HG03196 (cell line): ENCODE results near the gene MACROD2.

Experiments
- ATAC-seq: cut with Tn5 transposase; IDR thresholded peaks from one replicate; pipeline ENCODE4 v1.9.1; 2021; ENCODE audit not compliant: unreplicated experiment

The MACROD2 gene

DNA sequence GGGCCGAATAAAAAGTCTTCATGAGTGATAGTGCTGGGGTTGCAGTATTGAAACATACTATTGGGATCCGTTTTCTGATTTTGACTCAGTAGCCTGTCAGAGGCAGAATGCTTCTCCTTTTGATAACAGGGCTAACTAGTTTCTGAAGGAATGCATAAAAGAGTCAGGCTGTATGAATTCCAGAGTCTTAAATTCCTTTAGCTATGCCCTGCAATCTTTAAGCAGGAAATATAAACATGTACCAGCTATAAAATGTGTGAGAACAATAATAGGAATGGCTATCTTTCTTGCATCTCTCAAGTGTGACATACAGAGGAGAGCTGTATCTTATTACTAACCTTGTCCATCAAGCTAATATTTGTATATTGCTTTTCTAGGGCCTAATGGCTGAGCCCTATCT lies 1660.8 kb downstream of the MACROD2 start:
- ATAC-seq, result no peak

- no peak for ATAC-seq
Measured at GRCh38 chr20:15658295-15658694, 1663.0 kb downstream of the MACROD2 start.

GRCh38 chr20:15673206-15673605 lies 1677.9 kb downstream of the MACROD2 start:
- ATAC-seq, result no peak

- ATAC-seq, result no peak
Measured at GRCh38 chr20:15674253-15675060, 1679.1 kb downstream of the MACROD2 start.

GRCh38 chr20:15675061-15675514 lies 1679.8 kb downstream of the MACROD2 start:
- no peak for ATAC-seq

GRCh38 chr20:15675813-15676484 lies 1680.6 kb downstream of the MACROD2 start:
- ATAC-seq, result no peak

GRCh38 chr20:15676815-15677214 lies 1681.5 kb downstream of the MACROD2 start:
- ATAC-seq, result no peak

GRCh38 chr20:15682690-15683089 lies 1687.4 kb downstream of the MACROD2 start:
- no peak for ATAC-seq

- ATAC-seq, result no peak
Measured at GRCh38 chr20:15692570-15692969, 1697.3 kb downstream of the MACROD2 start.

- no peak for ATAC-seq
Measured at GRCh38 chr20:15699431-15700146, 1704.3 kb downstream of the MACROD2 start.

DNA sequence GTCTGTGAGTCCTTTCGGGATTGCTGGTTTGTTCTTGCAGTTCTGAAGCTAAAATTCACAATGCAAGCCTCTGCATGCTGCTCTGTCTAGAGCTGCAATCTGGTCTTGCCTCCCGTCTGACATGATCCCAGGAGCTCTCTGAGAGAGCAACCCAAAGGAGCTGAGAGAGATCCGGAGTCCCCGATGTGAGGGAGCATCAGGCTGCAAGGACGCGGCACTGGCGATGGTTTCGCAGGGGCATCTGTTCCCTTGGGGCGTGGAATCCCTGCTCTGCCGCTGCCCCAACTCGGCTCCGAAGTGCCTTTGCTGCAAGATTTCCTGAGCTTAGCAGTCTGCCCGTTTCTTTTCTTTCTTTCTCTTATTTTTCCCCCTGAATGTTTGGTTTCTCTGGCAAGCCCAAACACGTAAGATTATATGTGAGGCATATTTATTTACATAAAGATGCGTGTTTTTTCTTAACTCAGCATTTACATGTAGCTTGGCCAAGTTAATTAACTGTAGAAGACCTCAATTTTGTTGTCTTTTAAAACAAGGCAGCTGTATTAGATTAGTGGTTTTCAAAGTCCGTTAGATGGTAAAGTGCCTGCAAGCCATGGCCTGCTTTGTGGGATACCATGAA lies 1704.9 kb downstream of the MACROD2 start:
- ATAC-seq, result no peak

DNA sequence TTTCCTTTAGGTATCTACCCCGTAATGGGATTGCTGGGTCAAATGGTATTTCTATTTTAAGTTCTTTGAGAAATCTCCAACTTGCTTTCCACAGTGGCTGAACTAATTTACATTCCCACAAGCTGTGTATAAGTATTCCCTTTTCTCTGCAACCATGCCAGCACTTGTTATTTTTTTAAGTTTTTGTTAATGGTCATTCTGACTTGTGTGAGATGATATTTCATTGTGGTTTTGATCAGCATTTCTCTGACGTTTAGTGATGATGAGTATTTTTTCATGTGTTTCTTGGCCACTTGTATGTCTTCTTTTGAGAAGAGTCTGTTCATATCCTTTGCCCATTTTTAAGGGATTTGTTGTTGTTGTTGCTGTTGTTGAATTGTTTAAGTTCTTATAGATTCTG lies 1706.8 kb downstream of the MACROD2 start:
- ATAC-seq, result no peak

GRCh38 chr20:15703171-15703911 lies 1708.0 kb downstream of the MACROD2 start:
- no peak for ATAC-seq

- no peak for ATAC-seq
Measured at GRCh38 chr20:15705975-15706374, 1710.7 kb downstream of the MACROD2 start.

DNA sequence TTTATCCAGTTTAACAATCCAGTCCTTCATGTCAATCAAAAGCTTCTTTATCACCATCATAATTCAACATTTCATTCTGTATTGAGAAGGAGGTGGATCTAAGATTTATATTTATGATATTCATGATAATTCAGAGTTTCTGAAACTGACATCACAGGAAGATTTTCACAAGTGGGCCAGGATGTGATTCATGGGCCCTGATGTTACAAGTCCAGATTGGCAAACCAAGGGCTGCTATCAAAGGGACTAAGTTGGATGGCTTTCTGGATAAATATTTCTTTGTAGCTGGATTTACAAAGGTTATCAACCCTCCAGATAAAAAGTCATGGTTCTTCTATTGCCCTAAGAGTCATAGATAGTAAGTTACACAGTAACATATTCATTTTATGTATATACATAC lies 1711.4 kb downstream of the MACROD2 start:
- no peak for ATAC-seq

DNA sequence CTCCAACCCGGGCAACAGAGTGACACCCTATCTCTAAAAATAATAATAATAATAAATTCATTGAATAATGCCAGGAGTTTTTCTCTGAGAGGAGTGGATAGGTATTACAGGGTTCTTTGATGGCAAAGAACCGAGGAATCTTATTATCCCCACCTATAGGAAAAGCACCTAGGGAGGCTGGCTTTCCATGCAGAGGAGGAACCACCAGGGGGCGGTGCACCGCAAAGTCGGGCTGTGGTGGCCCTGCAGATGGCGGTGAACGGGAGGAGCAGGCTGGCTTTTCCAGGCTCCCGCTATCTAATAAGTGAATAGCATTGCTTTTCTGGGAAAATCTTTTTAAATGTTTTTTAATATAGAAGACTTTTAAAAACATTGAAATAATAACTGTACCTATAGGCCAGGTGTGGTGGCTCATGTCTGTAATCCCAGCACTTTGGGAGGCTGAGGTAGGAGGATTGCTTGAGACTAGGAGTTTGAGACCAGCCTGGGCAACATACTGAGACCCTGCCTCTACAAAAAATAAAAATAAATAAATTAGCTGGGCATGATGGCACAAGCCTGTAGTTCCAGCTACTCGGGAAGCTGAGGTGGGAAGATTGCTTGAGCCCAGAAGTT lies 1713.8 kb downstream of the MACROD2 start:
- peak; percentile 58 for ATAC-seq

- ATAC-seq, result no peak
Measured at GRCh38 chr20:15710636-15711035, 1715.3 kb downstream of the MACROD2 start.

- ATAC-seq, result no peak
Measured at GRCh38 chr20:15711177-15711576, 1715.9 kb downstream of the MACROD2 start.

DNA sequence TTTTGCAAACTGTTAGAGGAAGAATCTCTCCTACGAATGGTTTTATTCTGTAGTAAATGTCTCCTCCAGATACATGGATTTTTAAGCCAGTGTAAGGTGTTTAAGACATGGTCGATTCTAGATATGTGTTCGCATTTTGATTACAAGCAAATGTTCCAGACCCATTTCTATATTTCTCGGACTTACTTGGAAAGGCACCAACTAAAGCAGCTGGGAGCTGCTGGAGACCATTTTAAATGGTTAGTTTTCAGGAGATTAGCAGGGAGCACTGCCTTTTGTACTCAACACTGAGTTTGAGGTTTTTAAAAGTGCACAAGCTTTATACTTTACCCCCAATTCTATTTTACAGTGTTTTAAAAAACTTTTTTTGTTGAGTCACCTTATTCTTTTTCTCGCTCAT lies 1720.9 kb downstream of the MACROD2 start:
- ATAC-seq, result no peak

DNA sequence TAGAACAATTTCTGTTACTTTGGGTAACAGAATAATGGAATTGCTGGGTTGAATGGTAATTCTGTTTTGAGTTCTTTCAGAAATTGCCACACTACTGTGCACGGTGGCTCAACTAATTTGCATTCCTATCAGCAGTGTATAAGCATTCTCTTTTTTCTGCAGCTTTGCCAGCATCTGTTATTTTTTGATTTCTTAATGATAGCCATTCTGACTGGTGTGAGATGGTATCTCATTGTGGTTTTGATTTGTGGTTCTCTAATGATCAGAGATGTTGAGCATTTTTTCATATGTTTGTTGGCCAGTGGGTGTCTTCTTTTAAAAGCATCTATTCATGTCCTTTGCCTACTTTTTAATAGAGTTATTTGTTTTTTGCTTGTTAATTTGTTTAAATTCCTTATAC lies 1731.1 kb downstream of the MACROD2 start:
- no peak for ATAC-seq
